HG03066 (cell line): ENCODE data around the gene YARS2.
A peak's percentile ranks its signal among the peaks of the same experiment; 100 is the strongest.

Experiments used
- ATAC-seq: cut with Tn5 transposase; IDR thresholded peaks from one replicate; pipeline ENCODE4 v1.9.1; 2021; ENCODE audit warnings: low read depth; ENCODE audit not compliant: unreplicated experiment

YARS2 gene

GRCh38 chr12:32755654-32756475, at the start of gene YARS2:
Gene YARS2, minus strand, starts transcription at chr12:32755897. Its CDS starts 23 bp downstream, at chr12:32755874.
- ATAC-seq, result peak; percentile 93

DNA sequence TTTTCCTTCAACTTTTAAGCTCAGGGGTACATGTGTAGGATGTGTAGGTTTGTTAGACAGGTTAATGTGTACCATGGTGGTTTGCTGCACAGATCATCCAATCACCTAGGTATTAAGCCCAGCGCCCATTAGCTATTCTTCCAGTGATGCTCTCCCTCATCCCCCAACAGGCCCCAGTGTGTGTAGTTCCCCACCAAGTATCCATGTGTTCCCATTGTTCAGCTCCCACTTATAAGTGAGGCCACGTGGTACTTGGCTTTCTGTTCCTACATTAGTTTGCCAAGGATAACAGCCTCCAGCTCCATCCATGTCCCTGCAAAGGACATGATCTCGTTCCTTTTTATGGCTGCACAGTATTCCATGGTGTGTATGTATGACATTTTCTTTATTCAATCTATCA, 48.6 kb upstream of the YARS2 start:
- ATAC-seq, result no peak

- no peak for ATAC-seq
Measured at GRCh38 chr12:32801269-32801980, 45.7 kb upstream of the YARS2 start.

GRCh38 chr12:32794281-32794680, 38.6 kb upstream of the YARS2 start:
- ATAC-seq, result no peak

DNA sequence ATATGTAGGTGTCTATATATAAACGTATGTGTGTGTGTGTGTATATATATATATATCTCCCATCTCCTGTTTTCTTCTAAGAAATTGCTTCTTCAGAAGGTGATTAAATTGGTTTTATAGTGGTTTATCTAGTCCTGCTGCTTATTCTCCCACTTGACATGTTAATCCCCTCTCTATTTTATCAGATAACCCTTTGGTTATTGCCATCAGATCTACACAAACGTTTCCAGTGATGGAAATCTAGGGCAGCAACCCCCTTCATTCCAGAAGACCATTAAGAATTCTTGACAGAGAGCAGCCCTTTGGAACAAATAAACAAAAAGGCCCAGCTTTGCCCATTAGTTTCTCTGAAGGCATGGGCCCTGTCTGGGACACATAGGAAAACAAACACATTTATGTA, 34.2 kb upstream of the YARS2 start:
- no peak for ATAC-seq

- no peak for ATAC-seq
Measured at GRCh38 chr12:32789446-32789845, 33.7 kb upstream of the YARS2 start.

DNA sequence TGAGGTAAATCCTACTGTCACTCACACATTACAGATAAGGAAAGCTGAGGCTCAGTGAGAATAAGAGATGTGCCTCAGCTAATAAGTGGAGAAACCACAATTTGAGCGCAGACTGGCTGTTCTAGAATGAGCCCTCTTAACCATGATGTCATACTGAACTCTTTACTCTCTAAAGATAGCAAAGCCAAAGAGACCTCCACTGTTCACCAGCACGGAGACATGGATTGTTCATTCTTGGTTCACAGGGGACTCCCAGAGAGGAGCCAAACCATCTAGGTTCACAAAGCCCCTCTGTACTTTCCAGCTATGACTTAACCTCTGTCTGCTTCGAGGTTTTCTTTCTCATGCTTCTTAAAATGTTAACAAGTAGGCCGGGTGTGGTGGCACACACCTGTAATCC, 32.7 kb upstream of the YARS2 start:
- no peak for ATAC-seq

DNA sequence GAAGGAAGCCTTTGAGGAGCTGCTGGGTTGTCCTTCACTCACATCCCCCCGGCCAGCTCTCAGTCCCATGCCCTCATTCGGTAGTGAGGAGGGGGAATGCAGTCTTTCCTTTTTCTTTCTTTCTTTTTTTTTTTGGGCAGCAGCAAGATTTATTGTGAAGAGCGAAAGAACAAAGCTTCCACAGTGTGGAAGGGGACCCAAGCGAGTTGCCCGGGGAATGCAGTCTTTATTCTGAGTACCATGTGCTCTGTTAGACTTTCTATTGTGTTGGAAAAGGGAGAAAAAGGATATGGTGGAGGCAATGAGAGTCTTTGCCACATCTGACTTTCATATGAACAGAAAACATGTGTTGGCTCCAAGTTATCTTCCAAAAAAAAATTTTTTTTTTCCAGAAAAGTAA, 29.9 kb upstream of the YARS2 start:
- ATAC-seq, result no peak

DNA sequence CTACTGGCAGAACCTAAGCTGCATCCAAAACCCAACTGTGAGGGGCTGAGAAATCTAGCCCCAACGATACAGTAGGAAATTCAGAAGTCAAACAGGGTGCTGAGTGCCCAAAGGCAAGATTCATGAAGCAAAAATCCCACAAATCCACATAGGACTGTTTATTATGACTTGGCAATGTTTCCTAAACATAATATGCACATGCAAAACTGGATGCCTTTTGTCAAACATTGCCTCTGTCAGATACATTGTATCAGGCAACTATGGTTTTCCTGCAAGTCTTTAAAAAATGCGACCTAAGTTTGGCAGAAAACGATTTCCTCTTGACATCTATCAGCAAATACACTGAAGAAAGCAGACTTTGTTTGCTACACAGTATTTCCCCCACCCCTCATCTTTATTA, 27.3 kb upstream of the YARS2 start:
- ATAC-seq, result no peak

GRCh38 chr12:32780071-32780470, 24.4 kb upstream of the YARS2 start:
- no peak for ATAC-seq

GRCh38 chr12:32777691-32778175, 22.0 kb upstream of the YARS2 start:
- no peak for ATAC-seq

DNA sequence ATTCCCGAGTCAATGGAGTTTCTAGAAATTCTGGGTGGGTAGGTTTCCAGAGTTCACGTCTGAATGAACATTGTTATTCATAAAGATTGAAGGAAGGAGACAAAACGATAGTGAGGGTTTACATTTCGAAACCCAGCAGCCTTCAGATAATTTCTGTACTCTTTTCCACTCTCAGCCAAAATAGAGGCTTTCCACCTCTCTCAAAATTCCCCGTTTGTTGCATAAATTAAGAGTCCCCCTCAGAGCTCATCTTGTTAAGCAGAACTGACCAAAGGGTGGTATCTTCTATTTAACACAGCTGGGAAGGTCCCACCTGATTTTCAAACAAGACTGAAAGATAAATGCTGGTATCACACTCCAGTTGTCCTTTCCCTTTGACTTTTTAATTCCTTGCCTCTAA, 21.5 kb upstream of the YARS2 start:
- ATAC-seq, result no peak

GRCh38 chr12:32776258-32776657, 20.6 kb upstream of the YARS2 start:
- no peak for ATAC-seq

DNA sequence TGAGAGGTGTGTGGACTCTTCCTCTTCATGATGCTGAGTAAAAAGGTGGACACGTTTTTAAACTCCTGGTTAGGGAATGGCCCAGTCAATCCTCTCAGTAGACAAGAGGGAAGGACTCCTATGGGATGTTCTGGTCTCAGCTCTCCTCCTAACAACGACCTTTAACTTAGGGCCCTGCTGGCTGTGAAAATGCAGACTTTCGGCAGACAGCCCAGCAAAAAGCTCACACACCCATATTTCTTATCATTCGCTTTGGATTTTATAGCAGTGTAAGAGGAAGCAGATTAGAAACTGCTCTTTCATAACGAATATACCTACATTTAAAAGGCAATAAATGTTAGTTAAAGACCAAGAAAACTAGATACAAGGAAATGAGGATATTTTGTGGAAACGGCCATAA, 18.0 kb upstream of the YARS2 start:
- ATAC-seq, result no peak

DNA sequence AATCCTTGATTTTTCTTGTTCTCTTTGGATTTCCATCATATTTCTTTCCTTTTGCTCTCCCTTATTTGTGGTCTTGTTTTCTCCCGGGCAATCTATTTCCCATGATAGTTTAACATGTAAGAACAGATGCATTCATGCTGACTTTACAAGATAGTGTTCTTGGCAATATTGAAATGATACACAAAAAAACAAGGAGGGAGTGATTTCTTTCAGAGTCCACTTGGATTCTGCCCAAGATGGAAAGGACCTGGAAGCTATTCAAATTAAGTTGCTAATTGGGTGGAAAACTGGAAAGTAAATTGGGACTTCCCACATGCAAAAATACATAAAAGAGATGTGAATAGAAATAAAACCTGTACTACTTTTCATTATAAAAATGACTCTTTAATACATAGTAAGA, 14.4 kb upstream of the YARS2 start:
- no peak for ATAC-seq

GRCh38 chr12:32768518-32768917, 12.8 kb upstream of the YARS2 start:
- no peak for ATAC-seq

DNA sequence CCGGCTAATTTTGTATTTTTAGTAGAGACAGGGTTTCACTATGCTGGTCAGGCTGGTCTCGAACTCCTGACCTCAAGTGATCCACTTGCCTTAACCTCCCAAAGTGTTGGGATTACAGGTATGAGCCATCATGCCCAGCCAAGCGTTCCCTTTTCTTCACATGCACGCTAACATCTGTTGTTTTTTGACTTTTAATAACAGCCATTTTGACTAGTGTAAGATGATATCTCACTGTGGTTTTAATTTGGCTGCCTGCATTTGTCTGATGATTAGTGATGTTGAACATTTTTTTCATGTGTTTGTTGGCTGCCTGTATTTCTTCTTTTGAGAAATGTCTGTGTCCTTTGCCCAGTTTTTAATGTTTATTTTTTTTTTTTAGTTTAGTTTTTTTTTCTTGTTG, 10.2 kb upstream of the YARS2 start:
- no peak for ATAC-seq

- ATAC-seq, result no peak
Measured at GRCh38 chr12:32761716-32762115, 6.0 kb upstream of the YARS2 start.

DNA sequence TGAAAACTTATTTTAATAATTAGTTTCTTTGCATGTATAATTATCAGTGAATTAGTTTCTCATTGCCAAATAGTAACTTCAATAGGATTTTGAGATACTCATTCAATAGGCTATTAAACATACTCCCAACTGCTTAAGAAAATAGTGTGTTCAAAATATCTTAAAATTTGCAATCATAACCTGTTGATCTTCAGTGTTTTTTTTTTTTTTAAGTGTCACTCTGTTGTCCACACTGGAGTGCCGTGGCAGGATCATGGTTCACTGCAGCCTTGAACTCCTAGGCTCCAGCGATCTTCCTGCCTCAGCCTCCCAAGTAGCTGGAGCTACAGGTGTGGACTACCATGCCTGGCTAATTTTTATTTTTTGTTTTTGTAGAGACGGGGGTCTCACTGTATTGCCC, 1.5 kb upstream of the YARS2 start:
- ATAC-seq, result no peak

GRCh38 chr12:32756476-32757066, 874 bp upstream of the YARS2 start:
- no peak for ATAC-seq

GRCh38 chr12:32755051-32755653, 545 bp downstream of the YARS2 start:
- peak; percentile 70 for ATAC-seq
